GM18873 (cell line): Measurements from ENCODE around the gene SBF2.

ENCODE experiments used
- ATAC-seq: cut with Tn5 transposase; IDR thresholded peaks from one replicate; pipeline ENCODE4 v1.9.1; 2021; ENCODE audit warnings: mild to moderate bottlenecking, moderate library complexity, moderate number of reproducible peaks; ENCODE audit not compliant: unreplicated experiment, low FRiP score

SBF2 gene

GRCh38 chr11:10302744-10303557, 8.9 kb upstream of the SBF2 start:
- no peak for ATAC-seq

GRCh38 chr11:10302359-10302743, 8.3 kb upstream of the SBF2 start:
- no peak for ATAC-seq

GRCh38 chr11:10301656-10302358, 7.8 kb upstream of the SBF2 start:
- no peak for ATAC-seq

DNA sequence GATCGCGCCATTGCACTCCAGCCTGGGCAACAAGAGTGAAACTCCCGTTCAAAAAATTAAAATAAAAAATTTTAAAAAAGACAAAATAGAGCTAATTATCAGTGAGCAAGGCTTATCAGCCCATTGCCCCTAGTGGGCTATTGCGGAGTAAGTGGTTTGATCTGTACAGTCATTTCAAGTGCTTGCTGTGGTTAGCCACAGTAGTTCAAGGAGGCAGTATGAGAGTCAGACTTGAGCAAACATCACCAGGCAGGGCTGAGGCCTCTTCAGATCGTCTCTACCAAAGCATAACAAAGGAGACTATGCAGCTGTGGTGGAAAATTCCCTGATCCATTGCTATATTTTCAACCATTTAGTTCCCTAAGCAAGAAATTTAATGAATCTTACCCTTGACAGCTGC, 4.3 kb upstream of the SBF2 start:
- peak; percentile 95 for ATAC-seq

- no peak for ATAC-seq
Observed at GRCh38 chr11:10295064-10295901, 1.3 kb upstream of the SBF2 start.

GRCh38 chr11:10294290-10294953, 403 bp upstream of the SBF2 start:
- ATAC-seq = no peak

GRCh38 chr11:10291801-10292638, 2.0 kb downstream of the SBF2 start:
- ATAC-seq = no peak

GRCh38 chr11:10289765-10290380, 4.1 kb downstream of the SBF2 start:
- ATAC-seq = no peak

DNA sequence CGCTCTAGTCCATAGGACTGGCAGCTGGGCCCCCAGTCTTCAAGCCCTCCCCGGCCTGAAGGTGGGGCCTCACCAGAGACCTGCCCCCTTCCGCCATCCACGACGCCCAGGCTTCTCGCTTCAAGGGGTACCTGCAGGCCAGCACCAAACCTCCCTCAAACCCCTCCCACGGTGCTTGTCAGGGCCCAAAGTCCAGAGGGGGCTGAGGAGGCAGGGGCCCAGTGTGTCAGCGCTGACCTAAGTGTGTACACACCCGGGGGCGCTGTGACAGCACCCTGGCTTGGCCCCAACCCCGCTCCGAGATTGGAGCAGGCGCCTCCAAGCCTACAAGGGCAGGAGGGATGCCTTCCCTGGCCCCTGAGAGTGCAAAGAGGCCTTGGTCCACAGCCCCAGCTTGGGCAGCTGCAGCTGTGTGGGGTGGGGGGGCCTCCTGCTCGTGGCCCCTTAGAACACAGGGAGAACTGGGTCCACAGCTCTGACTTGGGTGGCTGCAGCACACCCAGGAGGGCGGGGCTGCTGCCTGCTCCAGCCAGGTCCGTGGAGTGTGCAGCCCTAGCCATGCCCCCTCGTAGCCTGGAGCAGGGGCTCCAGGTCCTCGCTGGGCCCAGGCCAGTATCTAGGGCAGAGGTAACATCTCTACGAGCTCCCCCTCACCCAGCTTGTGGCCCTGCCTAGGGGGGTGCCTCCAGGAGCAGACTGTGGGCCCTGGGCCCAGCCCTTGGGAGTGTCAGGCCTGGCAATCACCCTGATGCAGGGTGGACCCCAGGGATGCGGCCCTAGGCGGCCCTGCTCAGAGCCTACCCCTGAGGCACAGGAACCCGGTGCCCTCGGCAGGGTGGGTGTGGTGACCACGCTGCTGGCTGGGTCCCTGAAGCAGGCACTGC, 4.9 kb downstream of the SBF2 start:
- no peak for ATAC-seq

DNA sequence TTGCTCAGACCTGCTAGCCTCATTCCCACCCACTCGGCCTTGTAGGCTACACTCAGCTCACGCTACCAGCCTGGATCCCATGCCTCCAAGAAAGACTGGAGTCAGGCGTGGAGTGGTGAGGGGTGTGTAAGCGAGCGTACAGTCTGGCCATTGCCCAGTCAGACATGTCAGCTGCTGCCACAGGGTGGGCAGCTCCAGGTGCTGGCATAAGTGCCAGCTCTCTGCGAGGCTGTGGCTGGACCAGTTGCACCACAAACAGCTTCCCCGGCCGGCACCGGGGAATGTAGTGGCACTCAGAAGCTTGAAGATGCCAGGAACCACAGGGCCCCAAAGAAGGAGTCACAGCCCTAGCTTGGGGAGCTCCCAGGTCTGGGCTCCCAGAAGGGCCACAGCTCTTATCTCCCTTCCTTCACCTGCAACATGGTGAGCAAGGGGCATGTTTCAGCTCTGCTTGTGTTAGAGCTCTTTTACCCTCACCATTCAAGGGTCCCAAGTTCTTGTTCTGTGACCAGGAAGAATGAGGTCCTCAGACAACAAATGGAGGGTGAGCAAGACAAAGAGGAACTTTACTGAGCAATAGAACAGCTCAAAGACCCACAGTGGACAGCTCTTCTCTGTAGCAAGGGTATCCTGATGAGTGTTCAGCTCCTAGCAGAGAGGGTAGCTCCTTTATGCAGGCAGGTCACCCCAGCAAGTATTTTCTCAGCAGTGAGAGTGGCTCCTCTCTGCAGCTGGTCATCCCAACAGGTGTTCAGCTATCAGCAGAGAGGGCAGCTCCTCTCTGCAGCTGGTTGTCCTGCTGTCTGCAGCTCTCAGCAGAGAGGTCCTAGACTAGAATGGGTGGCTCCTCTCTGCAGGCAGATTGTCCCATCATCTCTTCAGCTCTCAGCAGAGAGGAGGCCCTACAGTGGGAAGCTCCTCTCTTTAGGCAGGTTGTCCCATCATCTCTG, 6.0 kb downstream of the SBF2 start:
- ATAC-seq = no peak

- no peak for ATAC-seq
Observed at GRCh38 chr11:10287140-10287539, 6.9 kb downstream of the SBF2 start.

DNA sequence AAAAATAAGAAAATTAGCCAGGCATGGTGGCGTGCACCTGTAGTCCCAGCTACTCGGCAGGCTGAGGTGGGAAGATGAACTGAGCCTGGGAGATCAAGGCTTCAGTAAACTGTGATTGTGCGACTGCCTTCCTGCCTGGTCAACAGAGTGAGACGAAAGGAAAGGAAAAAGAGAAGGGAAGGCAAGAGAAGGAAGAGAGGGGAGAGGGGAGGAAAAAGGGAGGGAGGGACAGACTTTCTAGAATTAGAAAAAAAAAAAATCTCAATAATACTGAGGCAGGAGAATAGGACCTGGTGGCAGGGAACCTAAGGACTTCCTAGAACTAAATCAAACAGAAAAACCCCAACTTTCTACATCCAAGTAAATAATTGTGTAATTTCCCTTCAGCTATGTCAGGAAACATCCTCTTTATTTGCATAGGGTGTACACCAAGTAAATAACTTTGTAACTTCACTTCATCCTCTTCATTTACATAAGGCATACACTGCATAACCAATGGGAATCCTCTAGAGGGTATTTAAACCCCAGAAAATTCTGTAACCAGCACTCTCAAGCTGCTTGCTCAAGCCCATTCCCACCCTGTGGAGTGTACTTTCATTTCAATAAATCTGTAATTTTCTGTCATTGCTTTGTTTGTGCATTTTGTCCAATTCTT, 8.7 kb downstream of the SBF2 start:
- no peak for ATAC-seq

GRCh38 chr11:10283991-10284390, 10.0 kb downstream of the SBF2 start:
- no peak for ATAC-seq

- ATAC-seq = no peak
Observed at GRCh38 chr11:10282117-10282516, 11.9 kb downstream of the SBF2 start.

GRCh38 chr11:10275714-10276113, 18.3 kb downstream of the SBF2 start:
- no peak for ATAC-seq

DNA sequence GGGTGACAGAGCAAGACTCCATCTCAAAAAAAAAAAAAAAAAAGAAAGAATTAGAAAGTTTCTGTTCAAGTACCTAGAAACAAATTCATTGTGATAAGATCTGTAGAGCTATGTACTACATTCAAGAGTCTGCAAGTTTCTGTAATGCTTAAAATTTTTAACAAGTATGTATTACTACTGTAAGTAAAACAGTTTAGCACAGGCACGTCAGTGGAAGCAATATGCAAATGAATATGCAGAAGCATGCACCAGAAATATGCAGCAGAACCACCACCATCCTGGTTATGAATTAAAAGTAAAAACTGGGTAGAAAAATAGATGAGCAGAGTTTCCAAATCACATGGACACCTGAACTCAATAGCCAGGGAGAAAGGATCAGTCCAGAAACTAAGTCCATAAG, 19.3 kb downstream of the SBF2 start:
- ATAC-seq = no peak

- no peak for ATAC-seq
Observed at GRCh38 chr11:10273738-10274137, 20.3 kb downstream of the SBF2 start.
